T follicular helper cell (primary cell): ENCODE results near the gene TSPEAR.
"Not testable (repeated sequence)": the region's sequence is repeated elsewhere in the genome, so short reads cannot be mapped to it uniquely, and the experiment has no call there.

ENCODE experiments used
- DNase-seq: peaks from one replicate; pipeline ENCODE4 v3.0.0-alpha.2; 2020; ENCODE audit warnings: low read depth

The TSPEAR gene

GRCh38 chr21:44627181-44627822 is 84.1 kb downstream of the TSPEAR start:
- not testable (repeated sequence) for DNase-seq

GRCh38 chr21:44626673-44627143 is 84.7 kb downstream of the TSPEAR start, which contains the start of gene KRTAP10-9:
Gene KRTAP10-9 (plus strand): TSS chr21:44627093. CDS start chr21:44627172, 79 bp downstream.
- no peak for DNase-seq

- DNase-seq: no peak
These were observed 85.1 kb downstream of the TSPEAR start for GRCh38 chr21:44626262-44626661.

GRCh38 chr21:44625756-44626155 is 85.6 kb downstream of the TSPEAR start:
- no peak for DNase-seq

- no peak for DNase-seq
These were observed 87.8 kb downstream of the TSPEAR start for GRCh38 chr21:44623575-44623974.

- DNase-seq: no peak
These were observed 91.5 kb downstream of the TSPEAR start for GRCh38 chr21:44619886-44620285.

- peak; percentile 47 for DNase-seq
These were observed 92.5 kb downstream of the TSPEAR start for GRCh38 chr21:44618909-44619308.

GRCh38 chr21:44618504-44618903 is 92.9 kb downstream of the TSPEAR start:
- no peak for DNase-seq

- no peak for DNase-seq
These were observed 94.3 kb downstream of the TSPEAR start for GRCh38 chr21:44617071-44617501.

GRCh38 chr21:44616591-44616926 is 94.8 kb downstream of the TSPEAR start:
- DNase-seq: no peak

- DNase-seq: no peak
These were observed 95.3 kb downstream of the TSPEAR start for GRCh38 chr21:44615911-44616590.

- DNase-seq: no peak
These were observed 95.9 kb downstream of the TSPEAR start for GRCh38 chr21:44615466-44615865.

- no peak for DNase-seq
These were observed 96.4 kb downstream of the TSPEAR start for GRCh38 chr21:44614961-44615391.

GRCh38 chr21:44614161-44614631 is 97.2 kb downstream of the TSPEAR start:
- no peak for DNase-seq

GRCh38 chr21:44613386-44614155 is 97.8 kb downstream of the TSPEAR start:
- DNase-seq: no peak

- no peak for DNase-seq
These were observed 98.6 kb downstream of the TSPEAR start for GRCh38 chr21:44612669-44613229.

GRCh38 chr21:44612029-44612486 is 99.3 kb downstream of the TSPEAR start, which contains the start of gene KRTAP10-8:
Gene KRTAP10-8 (plus strand): TSS chr21:44612079. CDS start chr21:44612101, 22 bp downstream.
- DNase-seq: no peak

- no peak for DNase-seq
These were observed 99.8 kb downstream of the TSPEAR start for GRCh38 chr21:44611551-44611950.

- DNase-seq: not testable (repeated sequence)
These were observed 101.1 kb downstream of the TSPEAR start for GRCh38 chr21:44610157-44610843.

- no peak for DNase-seq
These were observed 102.2 kb downstream of the TSPEAR start for GRCh38 chr21:44609193-44609592.

GRCh38 chr21:44606495-44606894 is 104.9 kb downstream of the TSPEAR start:
- no peak for DNase-seq
